GM23338 (cell line): Measurements from ENCODE around the gene SLC9A9.
"Not testable (repeated sequence)": the region's sequence is repeated elsewhere in the genome, so short reads cannot be mapped to it uniquely, and the experiment has no call there.

Experiments used
- CTCF ChIP-seq, 2 experiments: fragments of 200-600 bp in 1 of 2; sonication (generic) in 1 of 2; conservative IDR thresholded peaks; 2 replicates each; pipeline versions ENCODE4 v1.5.1 to v1.6.1; 2016 to 2017; ENCODE audit warnings: antibody characterized with exemption in 2 of 2, low read depth in 2 of 2, mild to moderate bottlenecking in 2 of 2, moderate library complexity in 1 of 2
- EZH2 ChIP-seq: fragments of 200-600 bp; sonication (generic); IDR thresholded peaks from one replicate; pipeline ENCODE4 v1.8.0; 2017; ENCODE audit warnings: antibody characterized with exemption, mild to moderate bottlenecking, low read depth; ENCODE audit not compliant: unreplicated experiment
- JUNB ChIP-seq: IDR thresholded peaks from one replicate; pipeline ENCODE4 v1.6.1; 2016; ENCODE audit warnings: antibody characterized with exemption; ENCODE audit not compliant: unreplicated experiment
- TF ChIP-seq, protein P1 (sequence below): IDR thresholded peaks from 2 replicates; pipeline ENCODE4 v1.6.1; 2016; ENCODE audit warnings: antibody characterized with exemption

DNA sequence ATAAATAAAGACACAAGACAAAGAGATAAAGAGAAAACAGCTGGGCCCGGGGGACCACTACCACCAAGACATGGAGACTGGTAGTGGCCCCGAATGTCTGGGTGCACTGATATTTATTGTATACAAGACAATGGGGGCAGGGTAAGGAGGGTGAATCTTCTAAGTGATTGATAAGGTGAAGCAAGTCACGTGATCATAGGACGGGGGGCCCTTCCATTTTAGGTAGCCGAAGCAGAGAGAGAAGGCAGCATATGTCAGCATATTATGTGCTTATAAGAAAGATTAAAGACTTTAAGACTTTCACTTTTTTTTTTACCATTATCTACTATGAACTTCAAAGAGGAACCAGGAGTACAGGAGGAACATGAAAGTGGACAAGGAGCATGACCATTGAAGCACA, 25.3 kb upstream of the SLC9A9 start:
- TF ChIP-seq CTCF (conservative IDR thresholded peaks at IDR 0.05; ENCODE audit: low read depth in 2 of 2); EZH2; JUNB: not testable (repeated sequence)
- TF ChIP-seq, protein P1, sequence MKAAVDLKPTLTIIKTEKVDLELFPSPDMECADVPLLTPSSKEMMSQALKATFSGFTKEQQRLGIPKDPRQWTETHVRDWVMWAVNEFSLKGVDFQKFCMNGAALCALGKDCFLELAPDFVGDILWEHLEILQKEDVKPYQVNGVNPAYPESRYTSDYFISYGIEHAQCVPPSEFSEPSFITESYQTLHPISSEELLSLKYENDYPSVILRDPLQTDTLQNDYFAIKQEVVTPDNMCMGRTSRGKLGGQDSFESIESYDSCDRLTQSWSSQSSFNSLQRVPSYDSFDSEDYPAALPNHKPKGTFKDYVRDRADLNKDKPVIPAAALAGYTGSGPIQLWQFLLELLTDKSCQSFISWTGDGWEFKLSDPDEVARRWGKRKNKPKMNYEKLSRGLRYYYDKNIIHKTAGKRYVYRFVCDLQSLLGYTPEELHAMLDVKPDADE = not testable (repeated sequence)
